HG03097 (cell line): ENCODE data around the gene CDO1.

Experiments
- ATAC-seq: cut with Tn5 transposase; IDR thresholded peaks from one replicate; pipeline ENCODE4 v1.9.1; 2021; ENCODE audit not compliant: unreplicated experiment, low FRiP score

The CDO1 gene

GRCh38 chr5:115816226-115817081, at the start of gene CDO1:
Gene CDO1 (minus strand): TSS chr5:115816659. CDS start chr5:115816397, 262 bp downstream.
- ATAC-seq: no peak

GRCh38 chr5:115859378-115859777, 42.9 kb upstream of the CDO1 start:
- ATAC-seq: no peak

GRCh38 chr5:115858396-115858795, 41.9 kb upstream of the CDO1 start:
- no peak for ATAC-seq

GRCh38 chr5:115857626-115858349, 41.3 kb upstream of the CDO1 start:
- ATAC-seq: no peak

GRCh38 chr5:115857057-115857479, 40.6 kb upstream of the CDO1 start:
- ATAC-seq: no peak

- no peak for ATAC-seq
Measured at GRCh38 chr5:115855959-115856358, 39.5 kb upstream of the CDO1 start.

GRCh38 chr5:115854139-115854538, 37.7 kb upstream of the CDO1 start:
- ATAC-seq: no peak

- ATAC-seq: no peak
Measured at GRCh38 chr5:115850744-115851416, 34.4 kb upstream of the CDO1 start.

- ATAC-seq: no peak
Measured at GRCh38 chr5:115849258-115849798, 32.9 kb upstream of the CDO1 start.

GRCh38 chr5:115847290-115847689, 30.8 kb upstream of the CDO1 start:
- ATAC-seq: no peak

- no peak for ATAC-seq
Measured at GRCh38 chr5:115844321-115844817, 27.9 kb upstream of the CDO1 start.

- no peak for ATAC-seq
Measured at GRCh38 chr5:115843444-115844130, 27.1 kb upstream of the CDO1 start.

GRCh38 chr5:115842952-115843351, 26.5 kb upstream of the CDO1 start:
- ATAC-seq: no peak

GRCh38 chr5:115842089-115842935, 25.9 kb upstream of the CDO1 start:
- ATAC-seq: peak; percentile 42

GRCh38 chr5:115841382-115842088, 25.1 kb upstream of the CDO1 start, which contains the start of the genes AP3S1 and ATG12:
Gene AP3S1 (plus strand): TSS chr5:115841935. CDS start chr5:115842038, 103 bp downstream.
Gene ATG12 (minus strand): TSS chr5:115841565. CDS start chr5:115841552, 13 bp downstream.
- ATAC-seq: peak; percentile 81

GRCh38 chr5:115840873-115841272, 24.4 kb upstream of the CDO1 start:
- no peak for ATAC-seq

GRCh38 chr5:115838885-115839518, 22.5 kb upstream of the CDO1 start:
- ATAC-seq: no peak

- no peak for ATAC-seq
Measured at GRCh38 chr5:115835481-115835880, 19.0 kb upstream of the CDO1 start.
